ENCODE data around the gene SIGLEC6. TPM values are rescaled to one million over a fixed set of nuclear protein-coding genes. Genes with fewer than 3 reads are reported as not detected.

SIGLEC6 gene
- total RNA-seq, 4 donors from 2014 or later = 0.55 to 4.4 (median 1.7) TPM; not detected in 1

DNA sequence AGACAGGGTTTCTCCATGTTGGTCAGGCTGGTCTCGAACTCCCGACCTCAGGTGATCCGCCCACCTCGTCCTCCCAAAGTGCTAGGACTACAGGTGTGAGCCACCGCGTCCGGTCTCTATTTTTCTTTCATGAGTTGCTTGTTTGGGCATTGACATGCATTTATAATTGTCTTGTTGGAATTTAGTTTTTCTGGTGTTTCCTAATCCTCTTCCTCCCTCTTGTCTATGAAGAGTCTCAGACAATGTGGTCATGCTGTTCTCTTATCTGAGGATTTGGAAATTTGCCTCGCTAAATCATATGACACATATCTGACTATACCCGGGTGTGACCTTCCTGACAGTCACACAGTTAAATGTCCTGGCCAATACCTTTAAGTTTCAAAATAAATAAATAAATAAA is 60.5 kb downstream of the SIGLEC6 start:
- peaks cover 6% of the 10 kb centered on the region for H3K27me3 ChIP-seq
- TF ChIP-seq POLR2A (IDR thresholded peaks at IDR 0.05) = no peak
- TF ChIP-seq EP300 (IDR thresholded peaks at IDR 0.05; ENCODE audit: low read depth) = no peak
- no peak for TF ChIP-seq POLR2AphosphoS5 (IDR thresholded peaks at IDR 0.05)
- TF ChIP-seq, protein P1, sequence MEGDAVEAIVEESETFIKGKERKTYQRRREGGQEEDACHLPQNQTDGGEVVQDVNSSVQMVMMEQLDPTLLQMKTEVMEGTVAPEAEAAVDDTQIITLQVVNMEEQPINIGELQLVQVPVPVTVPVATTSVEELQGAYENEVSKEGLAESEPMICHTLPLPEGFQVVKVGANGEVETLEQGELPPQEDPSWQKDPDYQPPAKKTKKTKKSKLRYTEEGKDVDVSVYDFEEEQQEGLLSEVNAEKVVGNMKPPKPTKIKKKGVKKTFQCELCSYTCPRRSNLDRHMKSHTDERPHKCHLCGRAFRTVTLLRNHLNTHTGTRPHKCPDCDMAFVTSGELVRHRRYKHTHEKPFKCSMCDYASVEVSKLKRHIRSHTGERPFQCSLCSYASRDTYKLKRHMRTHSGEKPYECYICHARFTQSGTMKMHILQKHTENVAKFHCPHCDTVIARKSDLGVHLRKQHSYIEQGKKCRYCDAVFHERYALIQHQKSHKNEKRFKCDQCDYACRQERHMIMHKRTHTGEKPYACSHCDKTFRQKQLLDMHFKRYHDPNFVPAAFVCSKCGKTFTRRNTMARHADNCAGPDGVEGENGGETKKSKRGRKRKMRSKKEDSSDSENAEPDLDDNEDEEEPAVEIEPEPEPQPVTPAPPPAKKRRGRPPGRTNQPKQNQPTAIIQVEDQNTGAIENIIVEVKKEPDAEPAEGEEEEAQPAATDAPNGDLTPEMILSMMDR (IDR thresholded peaks at IDR 0.05) = no peak
- H3K36me3 ChIP-seq = no peaks in the 10 kb centered on the region
- no peak for DNase-seq
- H3K9me3 ChIP-seq = no peaks in the 10 kb centered on the region
- in situ Hi-C loops (cut with MboI; ENCODE audit: low pct_ligation_motif_present in 1 of 4, low pct_unique_long_range_greater_than_20kb in 1 of 4, low sequenced_read_pairs in 3 of 4) = loop anchor here (5.0 to 25.0 kb wide), 4 partner anchors 184 to 316 kb away; partner anchors contain the start of gene FPR3 (in 1 of the 4)
- H3K4me3 ChIP-seq = no peak overlapping the region
- H3K27ac ChIP-seq = no peak overlapping the region
- intact Hi-C loops (cut with DNase I; ENCODE audit: low total_unique reads) = loop anchor here (10.0 kb wide), 2 partner anchors 184 to 304 kb away; no protein-coding TSS in a partner anchor
- H3K4me1 ChIP-seq = no peaks in the 10 kb centered on the region
- WGBS, 2 donors (ENCODE audit: low coverage in 1 of 2) = 65 to 86% methylated on average over 2 to 9 of the region's 9 CpGs

DNA sequence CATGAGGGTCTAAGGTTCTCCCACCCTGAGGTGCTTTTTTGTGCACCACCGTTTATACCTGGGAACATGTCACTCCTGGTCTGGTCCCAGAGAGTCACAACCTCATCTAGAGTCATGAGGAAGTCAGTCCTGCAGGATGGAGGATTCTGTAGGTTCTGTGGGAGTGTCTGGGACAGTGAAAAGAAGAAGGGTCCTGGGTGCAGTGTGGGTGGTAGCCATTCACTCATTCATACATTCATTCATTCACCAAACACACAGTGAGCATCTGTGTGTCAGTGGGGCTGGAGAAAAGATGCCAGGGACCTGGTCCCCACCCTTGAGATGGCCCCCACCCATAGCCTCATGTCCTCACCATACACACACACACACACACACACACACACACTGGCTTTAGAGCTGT is 61.8 kb downstream of the SIGLEC6 start:
- in situ Hi-C loops (cut with MboI; ENCODE audit: low pct_ligation_motif_present in 1 of 4, low pct_unique_long_range_greater_than_20kb in 1 of 4, low sequenced_read_pairs in 3 of 4) (loop anchor here (5.0 to 25.0 kb wide), 4 partner anchors 185 to 318 kb away; partner anchors contain the start of gene FPR3 (in 1 of the 4)), intact Hi-C loops (cut with DNase I; ENCODE audit: low total_unique reads) (loop anchor here (10.0 kb wide), 2 partner anchors 185 to 305 kb away; no protein-coding TSS in a partner anchor)
- 100% methylated on average over 1 of the region's 1 CpG; no CpG with 5 or more reads in 1 of the 2 donors for WGBS, 2 donors (ENCODE audit: low coverage in 1 of 2)

DNA sequence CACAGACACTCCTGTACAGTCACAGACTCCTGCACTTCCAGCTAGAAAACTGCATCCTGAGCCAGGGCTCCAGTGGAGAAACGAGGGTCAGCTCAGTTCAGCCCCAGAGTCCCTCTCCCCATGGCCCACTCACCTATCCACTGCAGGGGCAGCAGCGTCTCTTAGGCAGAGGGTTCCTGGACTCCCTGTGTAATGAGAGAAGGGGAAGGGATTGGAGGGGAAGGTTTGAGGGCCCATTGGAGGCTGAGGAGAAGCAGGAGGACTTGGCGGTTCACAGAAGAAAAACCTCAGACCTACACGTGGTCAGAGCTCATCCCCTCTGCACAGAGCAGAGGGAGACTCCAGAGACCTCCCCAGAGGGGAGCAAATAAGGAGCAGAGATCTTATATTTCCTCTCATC is 62.3 kb downstream of the SIGLEC6 start:
- H3K27ac ChIP-seq = no peak overlapping the region
- intact Hi-C loops (cut with DNase I; ENCODE audit: low total_unique reads) = no loop called here
- 33 to 44% methylated on average over 4 of the region's 4 CpGs for WGBS, 2 donors (ENCODE audit: low coverage in 1 of 2)
- no peak overlapping the region for H3K4me3 ChIP-seq
- no peaks in the 10 kb centered on the region for H3K9me3 ChIP-seq
- H3K4me1 ChIP-seq = no peaks in the 10 kb centered on the region
- DNase-seq = no peak
- in situ Hi-C loops (cut with MboI; ENCODE audit: low pct_ligation_motif_present in 1 of 4, low pct_unique_long_range_greater_than_20kb in 1 of 4, low sequenced_read_pairs in 3 of 4) = loop anchor here in 2 of 4 donors (25.0 kb wide), 2 partner anchors 193 to 318 kb away; partner anchors contain the start of gene FPR3 (in 1 of the 2)
- H3K36me3 ChIP-seq = no peaks in the 10 kb centered on the region
- peaks cover 14% of the 10 kb centered on the region for H3K27me3 ChIP-seq
- TF ChIP-seq POLR2AphosphoS5 (IDR thresholded peaks at IDR 0.05) (no peak), EP300 (IDR thresholded peaks at IDR 0.05; ENCODE audit: low read depth) (no peak), POLR2A (IDR thresholded peaks at IDR 0.05) (no peak)
- TF ChIP-seq, protein P1 (IDR thresholded peaks at IDR 0.05) = no peak

More for the DNA sequence above, 61.8 kb downstream of the SIGLEC6 start:
- no peak overlapping the region for H3K27ac ChIP-seq
- TF ChIP-seq, protein P1 (IDR thresholded peaks at IDR 0.05) = no peak
- TF ChIP-seq EP300 (IDR thresholded peaks at IDR 0.05; ENCODE audit: low read depth) = no peak
- TF ChIP-seq POLR2A (IDR thresholded peaks at IDR 0.05) = no peak
- no peak for TF ChIP-seq POLR2AphosphoS5 (IDR thresholded peaks at IDR 0.05)
- H3K4me1 ChIP-seq = no peaks in the 10 kb centered on the region
- H3K27me3 ChIP-seq = peaks cover 14% of the 10 kb centered on the region
- no peak overlapping the region for H3K4me3 ChIP-seq
- no peaks in the 10 kb centered on the region for H3K36me3 ChIP-seq
- no peak for DNase-seq
- H3K9me3 ChIP-seq = no peaks in the 10 kb centered on the region

DNA sequence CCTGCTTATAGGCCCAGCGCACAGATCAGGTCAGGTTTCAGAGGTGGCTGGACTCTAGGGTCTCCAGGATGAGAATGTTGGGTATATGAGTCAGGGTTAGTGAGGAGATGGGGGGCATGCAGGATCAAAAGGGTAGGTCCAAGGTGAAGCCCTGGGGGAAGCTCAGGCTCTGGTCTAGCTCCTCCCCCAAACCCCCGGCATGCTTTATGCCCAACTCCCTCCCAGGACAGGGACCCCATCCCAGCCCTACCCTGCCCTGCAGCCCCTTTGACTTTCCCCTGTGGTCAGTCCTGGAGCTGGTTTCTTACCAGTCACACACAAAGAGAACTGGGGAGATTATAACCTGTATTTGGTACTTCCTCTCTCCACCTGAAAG is 62.9 kb downstream of the SIGLEC6 start:
- Histone ChIP-seq H3K4me1 (no peaks in the 10 kb centered on the region), H3K9me3 (no peaks in the 10 kb centered on the region), H3K27ac (no peak overlapping the region), H3K4me3 (no peak overlapping the region), H3K27me3 (peaks cover 14% of the 10 kb centered on the region), H3K36me3 (no peaks in the 10 kb centered on the region)
- in situ Hi-C loops (cut with MboI; ENCODE audit: low pct_ligation_motif_present in 1 of 4, low pct_unique_long_range_greater_than_20kb in 1 of 4, low sequenced_read_pairs in 3 of 4) (loop anchor here in 2 of 4 donors (25.0 kb wide), 2 partner anchors 194 to 319 kb away; partner anchors contain the start of gene FPR3 (in 1 of the 2)), intact Hi-C loops (cut with DNase I; ENCODE audit: low total_unique reads) (no loop called here)
- 67% methylated on average over 2 of the region's 2 CpGs; no CpG with 5 or more reads in 1 of the 2 donors for WGBS, 2 donors (ENCODE audit: low coverage in 1 of 2)
- TF ChIP-seq POLR2AphosphoS5 (IDR thresholded peaks at IDR 0.05) (no peak), EP300 (IDR thresholded peaks at IDR 0.05; ENCODE audit: low read depth) (no peak), POLR2A (IDR thresholded peaks at IDR 0.05) (no peak)
- TF ChIP-seq, protein P1 (IDR thresholded peaks at IDR 0.05) = no peak
- no peak for DNase-seq

All from transverse colon (tissue), 4 donors.